Measurements from ENCODE around the gene STAT3.
A peak's percentile ranks its signal among the peaks of the same experiment; 100 is the strongest.

The STAT3 gene

DNA sequence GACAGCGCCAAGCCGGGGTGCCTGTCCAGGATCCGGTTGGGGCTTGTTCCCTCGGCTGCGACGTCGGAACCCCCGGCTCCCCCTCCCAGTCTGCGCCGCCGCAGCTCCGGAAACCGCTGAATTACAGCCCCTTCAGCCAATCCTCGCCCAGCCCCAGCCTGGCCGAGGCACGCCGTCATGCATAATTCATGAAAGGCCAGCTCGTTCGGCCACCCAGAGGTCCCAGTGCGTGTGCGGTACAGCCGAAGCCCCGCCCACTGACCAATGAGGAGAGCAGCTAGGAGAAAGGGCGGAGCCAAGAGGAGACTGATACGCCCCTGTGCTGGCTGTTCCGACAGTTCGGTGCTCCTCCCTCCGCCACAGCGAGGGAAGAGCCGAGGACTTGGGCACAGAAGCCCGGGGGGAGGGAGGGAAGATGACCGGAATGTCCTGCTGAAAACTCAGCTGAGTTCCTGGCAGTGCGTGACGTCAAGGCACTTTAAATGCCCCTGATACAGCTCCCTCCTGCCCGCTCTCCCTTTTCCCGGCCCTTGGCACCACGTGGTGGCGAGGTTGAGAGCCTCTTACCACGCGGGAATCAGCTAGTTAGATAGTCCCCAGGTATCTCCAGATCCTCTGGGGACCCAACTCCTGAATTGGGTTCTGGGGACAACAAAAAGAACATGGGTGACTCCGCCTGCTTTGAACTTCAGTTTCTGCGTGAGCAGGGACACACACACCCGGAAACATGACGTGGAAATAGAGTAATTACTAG, at the start of gene STAT3:
TSS of gene STAT3 (minus strand) at position 62 of the 754 bp plus-strand sequence. CDS start 39,926 bp downstream, outside the sequence.
- peak within 1 kb of the TSS; percentile 96 to 99 for H3K4me3 ChIP-seq (replicated peaks in 1 of 2; ENCODE audit: low read depth in 2 of 2, low read length in 2 of 2)
- DNase-seq (ENCODE audit: low read depth in 2 of 2) = peak; percentile 100
- TF ChIP-seq, protein P1, sequence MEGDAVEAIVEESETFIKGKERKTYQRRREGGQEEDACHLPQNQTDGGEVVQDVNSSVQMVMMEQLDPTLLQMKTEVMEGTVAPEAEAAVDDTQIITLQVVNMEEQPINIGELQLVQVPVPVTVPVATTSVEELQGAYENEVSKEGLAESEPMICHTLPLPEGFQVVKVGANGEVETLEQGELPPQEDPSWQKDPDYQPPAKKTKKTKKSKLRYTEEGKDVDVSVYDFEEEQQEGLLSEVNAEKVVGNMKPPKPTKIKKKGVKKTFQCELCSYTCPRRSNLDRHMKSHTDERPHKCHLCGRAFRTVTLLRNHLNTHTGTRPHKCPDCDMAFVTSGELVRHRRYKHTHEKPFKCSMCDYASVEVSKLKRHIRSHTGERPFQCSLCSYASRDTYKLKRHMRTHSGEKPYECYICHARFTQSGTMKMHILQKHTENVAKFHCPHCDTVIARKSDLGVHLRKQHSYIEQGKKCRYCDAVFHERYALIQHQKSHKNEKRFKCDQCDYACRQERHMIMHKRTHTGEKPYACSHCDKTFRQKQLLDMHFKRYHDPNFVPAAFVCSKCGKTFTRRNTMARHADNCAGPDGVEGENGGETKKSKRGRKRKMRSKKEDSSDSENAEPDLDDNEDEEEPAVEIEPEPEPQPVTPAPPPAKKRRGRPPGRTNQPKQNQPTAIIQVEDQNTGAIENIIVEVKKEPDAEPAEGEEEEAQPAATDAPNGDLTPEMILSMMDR (IDR thresholded peaks at IDR 0.05; ENCODE audit: low read depth, low read length) = no peak

DNA sequence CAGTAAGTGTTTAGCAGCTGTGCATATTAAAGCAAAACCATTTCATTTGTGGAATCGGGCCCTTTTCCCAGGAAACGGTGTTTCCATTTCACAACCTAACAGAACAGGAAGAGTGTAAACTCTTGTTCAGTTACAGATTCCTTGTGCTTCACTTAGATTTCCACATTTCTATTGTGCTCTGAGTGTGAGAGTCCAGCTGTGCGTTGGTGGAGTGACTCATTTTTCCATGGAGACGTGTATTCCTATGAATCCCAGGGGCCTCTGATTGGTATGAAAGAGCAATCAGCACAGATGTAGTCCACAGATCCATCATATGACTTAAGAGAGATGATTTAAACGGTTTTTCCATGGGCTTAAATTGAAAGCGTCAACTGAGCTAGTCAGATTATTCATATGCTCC, 48.1 kb upstream of the STAT3 start:
- DNase-seq (ENCODE audit: low read depth in 2 of 2) = peak; percentile 98 to 99
- TF ChIP-seq, protein P1 (IDR thresholded peaks at IDR 0.05; ENCODE audit: low read depth, low read length) = no peak
- no peak overlapping the region for H3K4me3 ChIP-seq (replicated peaks in 1 of 2; ENCODE audit: low read depth in 2 of 2, low read length in 2 of 2)

DNA sequence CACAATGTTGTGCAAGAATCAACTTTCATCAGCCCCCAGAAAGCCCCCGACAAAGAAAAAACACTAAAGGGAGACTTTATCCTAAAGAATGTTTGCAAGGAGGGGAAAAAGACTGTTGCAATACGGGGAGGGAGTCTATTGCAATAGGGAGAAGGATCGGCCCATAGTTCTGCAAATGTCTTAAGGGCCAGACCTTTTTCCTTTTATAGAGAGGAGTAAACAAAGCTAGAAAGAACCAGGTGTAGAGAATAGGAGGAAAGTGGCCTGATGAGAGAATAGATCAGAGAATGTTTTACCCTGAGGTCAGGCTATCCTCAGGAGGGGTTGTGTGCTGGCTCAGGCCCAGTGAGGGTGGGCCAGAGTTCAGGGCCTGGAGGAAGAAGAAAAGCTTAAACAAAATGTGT, 43.5 kb upstream of the STAT3 start:
- DNase-seq (ENCODE audit: low read depth in 2 of 2) = peak; percentile 43 to 55
- TF ChIP-seq, protein P1 (IDR thresholded peaks at IDR 0.05; ENCODE audit: low read depth, low read length) = no peak
- no peak overlapping the region for H3K4me3 ChIP-seq (replicated peaks in 1 of 2; ENCODE audit: low read depth in 2 of 2, low read length in 2 of 2)

DNA sequence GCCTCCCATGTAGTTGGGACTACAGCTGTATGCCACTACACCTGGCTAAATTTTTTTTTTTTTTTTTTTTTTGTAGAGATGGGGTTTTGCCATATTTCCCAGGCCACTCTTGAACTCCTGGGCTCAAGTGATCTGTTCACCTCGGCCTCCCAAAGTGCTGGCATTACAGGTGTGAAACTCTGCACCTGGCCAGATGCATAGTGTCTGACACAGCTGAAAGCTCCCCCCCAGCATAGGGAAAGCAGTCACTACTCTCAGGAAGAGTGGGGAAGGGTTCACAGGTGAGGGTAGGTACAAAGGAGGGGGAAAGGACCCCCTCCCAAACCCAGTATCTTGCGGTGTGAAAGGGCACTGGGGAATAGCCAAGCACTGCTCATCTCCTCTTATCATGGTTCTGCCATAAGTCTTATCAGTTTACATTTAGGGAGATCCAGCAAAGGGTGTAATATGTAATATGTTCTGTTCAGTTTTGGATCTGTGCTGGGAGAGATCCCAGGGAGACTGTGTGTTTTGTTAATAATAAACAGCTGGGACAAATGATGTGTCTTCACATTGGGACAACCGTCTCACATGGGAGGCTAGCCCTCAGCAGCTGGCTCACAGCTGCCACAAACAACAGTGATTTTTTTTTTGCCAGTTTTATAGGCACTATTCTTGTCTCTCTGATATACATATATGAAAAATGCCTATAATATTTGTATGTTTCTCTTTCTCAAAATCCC, 41.6 kb upstream of the STAT3 start:
- H3K4me3 ChIP-seq (replicated peaks in 1 of 2; ENCODE audit: low read depth in 2 of 2, low read length in 2 of 2) = no peak overlapping the region
- TF ChIP-seq, protein P1 (IDR thresholded peaks at IDR 0.05; ENCODE audit: low read depth, low read length) = no peak
- DNase-seq (ENCODE audit: low read depth in 2 of 2) = no peak

DNA sequence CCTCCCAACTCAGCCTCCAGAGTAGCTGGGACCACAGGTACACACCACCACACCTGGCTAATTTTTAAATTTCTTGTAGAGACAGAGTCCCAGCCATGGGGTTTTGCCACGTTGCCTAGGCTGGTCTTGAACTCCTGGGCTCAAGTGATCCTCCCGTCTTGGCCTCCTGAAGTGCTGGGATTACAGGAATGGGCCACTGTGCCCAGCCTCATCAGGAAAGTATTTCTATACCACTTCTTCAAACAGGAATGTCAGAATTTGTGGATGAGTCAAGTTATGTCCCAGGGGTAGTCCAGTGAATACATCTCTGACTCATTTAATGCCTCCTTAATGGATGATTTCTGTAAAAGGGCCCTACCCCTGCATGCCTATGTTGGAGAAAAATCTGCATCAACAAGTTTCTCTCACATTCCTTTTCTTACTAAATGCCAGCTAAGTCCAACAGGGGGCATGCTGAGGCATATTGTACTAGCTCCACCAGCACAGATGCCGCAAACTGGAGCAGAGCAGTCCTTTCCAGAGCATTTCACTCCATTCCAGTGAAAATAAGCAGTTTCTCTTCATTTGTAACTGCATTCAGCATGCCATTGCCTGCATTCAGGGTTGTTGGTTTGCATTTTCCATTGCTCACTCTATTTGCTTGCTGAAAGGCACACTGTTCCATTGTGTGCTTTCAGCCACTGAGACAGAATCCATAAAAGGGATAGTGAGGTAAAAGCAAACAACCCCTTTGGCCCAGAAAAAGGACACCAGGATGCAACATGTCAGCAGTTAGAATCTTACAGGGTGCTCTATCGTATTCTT, 40.1 kb upstream of the STAT3 start:
- DNase-seq (ENCODE audit: low read depth in 2 of 2) = peak; percentile 96 to 99
- TF ChIP-seq, protein P1 (IDR thresholded peaks at IDR 0.05; ENCODE audit: low read depth, low read length) = peak; percentile 82
- no peak overlapping the region for H3K4me3 ChIP-seq (replicated peaks in 1 of 2; ENCODE audit: low read depth in 2 of 2, low read length in 2 of 2)

DNA sequence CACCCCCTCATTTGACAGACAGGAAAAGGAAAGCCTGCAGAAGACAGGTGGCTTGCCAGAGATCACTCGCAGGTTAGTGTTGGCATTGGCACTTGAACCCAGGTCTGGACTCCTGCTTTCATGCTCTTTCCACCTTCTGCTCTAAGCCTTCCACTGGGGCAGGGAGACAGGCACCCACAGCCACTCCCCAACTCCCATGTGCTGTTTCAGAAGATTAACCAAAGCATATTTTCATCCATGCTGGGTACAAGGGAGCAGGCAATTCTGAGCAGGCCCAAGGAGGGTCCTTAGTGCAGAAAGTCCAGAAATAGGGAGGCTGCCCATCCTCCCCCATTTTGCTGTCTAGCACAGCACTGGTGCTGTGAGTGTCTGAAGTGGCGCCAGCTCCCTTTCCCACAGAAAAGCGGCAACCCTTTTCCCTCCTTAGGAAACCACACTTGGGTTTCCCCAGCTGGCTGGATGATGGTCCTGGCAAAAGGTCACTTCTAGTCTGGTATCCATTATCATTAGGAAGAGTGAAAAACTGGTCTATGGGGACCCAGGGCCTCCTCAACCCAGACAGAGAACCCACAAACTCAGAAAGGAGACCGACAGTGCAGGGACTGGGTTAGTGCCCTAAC, 36.9 kb upstream of the STAT3 start:
- TF ChIP-seq, protein P1 (IDR thresholded peaks at IDR 0.05; ENCODE audit: low read depth, low read length) = no peak
- DNase-seq (ENCODE audit: low read depth in 2 of 2) = no peak

More for the DNA sequence above, 36.9 kb upstream of the STAT3 start:
- no peak overlapping the region for H3K4me3 ChIP-seq (replicated peaks in 1 of 2; ENCODE audit: low read depth in 2 of 2, low read length in 2 of 2)

All from cardiac fibroblast (primary cell).